GM19397 (cell line): Measurements from ENCODE around the gene ZRANB1.

Source experiments
- ATAC-seq: cut with Tn5 transposase; IDR thresholded peaks from one replicate; pipeline ENCODE4 v1.9.1; 2021; ENCODE audit warnings: mild to moderate bottlenecking, moderate library complexity; ENCODE audit not compliant: unreplicated experiment

ZRANB1 gene

DNA sequence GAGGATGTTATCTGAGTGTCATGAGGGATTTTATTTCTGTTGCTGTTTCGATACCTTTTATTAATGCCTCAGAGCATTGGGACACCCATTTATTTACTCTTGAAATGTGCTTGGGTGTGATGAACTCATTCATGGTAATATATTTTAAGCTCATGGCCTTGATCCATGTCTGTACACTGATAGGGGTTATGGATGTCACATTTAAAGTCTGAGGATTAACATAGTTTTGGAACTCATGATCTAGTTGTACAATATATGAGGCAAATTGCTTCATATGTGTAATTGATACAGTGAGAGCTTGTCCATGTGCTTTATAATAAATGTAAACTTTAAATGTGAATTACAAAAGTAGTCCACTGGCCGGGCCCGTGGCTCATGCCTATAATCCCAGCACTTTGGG lies 23.0 kb upstream of the ZRANB1 start:
- no peak for ATAC-seq

DNA sequence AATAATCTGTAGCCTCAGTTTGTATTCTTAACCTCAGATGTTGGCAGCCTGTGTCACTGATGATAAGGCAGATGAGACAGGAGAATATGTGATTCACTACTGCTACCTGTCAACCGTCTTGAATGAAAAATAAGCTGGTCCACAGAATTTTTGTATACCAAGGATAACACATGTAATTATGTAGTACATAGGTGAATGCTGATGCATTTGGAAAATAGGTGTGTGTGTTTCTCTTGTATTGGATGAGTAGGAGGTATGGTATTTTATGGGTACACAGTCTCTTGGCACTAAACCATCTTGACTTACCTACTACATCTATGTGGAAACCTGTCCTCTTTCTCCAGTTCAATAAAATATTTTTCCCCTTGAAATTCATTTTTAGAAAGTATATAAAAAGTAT lies 20.7 kb upstream of the ZRANB1 start:
- ATAC-seq: no peak

DNA sequence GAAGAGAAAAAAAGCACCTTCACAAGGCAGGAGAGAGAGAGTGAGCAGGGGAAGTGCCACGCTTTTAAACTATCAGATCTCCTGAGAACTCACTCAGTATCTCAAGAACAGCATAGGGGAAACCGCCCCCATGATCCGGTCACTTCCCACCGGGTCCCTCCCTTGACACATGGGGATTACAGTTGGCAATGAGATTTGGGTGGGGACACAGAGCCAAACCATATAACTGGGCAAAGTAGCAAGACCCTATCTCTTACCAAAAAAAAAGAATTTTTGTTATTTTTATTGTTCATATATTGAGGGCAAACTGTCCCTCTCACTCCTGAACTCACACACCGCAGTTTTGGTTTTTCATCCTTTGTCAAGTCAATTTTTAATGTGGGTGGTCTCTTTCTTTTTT lies 18.2 kb upstream of the ZRANB1 start:
- ATAC-seq: no peak

DNA sequence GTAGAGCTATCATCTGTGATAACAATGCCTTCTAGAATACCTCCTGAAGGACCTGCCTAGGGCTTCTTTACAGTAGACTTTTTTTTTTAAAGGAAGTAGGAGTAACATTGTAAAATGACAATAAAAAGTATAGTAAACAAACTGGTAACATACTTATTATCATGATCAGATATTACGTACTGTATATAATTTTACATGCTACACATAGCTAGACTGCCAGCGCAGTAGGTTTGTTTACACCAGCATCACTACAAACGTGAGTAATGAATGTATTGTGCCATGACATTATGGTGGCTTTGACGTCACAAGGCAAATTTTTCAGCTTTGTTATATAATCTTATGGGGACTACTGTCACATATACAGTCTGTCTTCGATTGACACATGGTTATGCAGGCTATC lies 15.4 kb upstream of the ZRANB1 start:
- ATAC-seq: no peak

DNA sequence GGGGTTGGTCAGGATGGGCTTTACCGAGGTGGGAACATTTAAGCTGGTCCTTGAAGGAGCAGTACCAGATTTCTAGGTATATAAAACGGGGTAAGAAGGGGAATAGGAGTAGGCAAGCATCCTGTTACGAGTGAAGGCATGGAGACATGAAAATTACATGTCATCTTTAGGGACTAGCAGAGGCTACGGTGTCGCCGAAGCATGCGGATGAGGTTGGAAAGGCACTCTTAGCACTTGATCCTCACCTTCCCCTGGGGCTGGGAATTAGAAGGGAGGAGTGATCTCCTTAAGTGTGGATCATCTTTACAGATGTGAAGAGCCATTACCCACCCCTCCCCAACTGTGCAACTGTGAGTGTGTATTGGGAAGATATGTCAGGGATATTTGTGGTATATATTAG lies 13.8 kb upstream of the ZRANB1 start:
- ATAC-seq: no peak

DNA sequence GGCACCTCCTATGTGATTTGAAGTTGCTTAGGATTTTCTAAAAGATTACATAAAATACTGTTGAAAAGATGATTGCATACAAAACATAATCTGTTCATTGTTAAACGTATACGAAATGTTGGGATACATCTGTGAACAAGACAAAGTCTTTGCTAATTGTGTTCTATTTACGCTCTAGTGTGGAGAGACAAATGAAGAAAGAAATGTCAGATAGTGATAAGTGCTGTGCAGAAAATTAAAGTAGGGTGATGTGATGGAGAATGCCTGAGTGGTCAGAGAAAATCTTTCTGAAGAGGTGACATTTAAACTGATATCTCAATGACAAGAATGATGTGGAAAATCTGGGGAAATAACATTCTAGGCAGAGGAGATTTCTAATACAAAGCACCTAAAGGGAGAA lies 13.4 kb upstream of the ZRANB1 start:
- ATAC-seq: no peak

DNA sequence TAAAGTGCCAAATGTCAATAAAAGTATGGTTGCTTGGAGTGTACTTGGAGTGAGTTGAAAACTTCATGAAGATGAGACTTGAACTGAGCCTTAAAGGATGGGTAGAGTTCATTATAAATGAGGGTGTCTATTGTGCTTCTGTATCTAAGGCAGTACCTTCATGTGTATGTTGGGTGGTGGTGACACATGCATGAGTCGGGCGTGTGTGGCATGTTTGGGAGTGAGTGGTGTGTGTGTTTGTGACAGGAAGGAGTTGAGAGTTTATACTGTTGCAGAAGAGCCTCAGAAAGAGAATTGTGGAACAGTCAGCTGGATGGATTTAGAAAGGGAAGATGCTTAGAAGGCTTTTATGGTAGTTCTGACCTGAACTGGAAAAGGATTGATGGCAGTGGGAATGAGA lies 6.0 kb upstream of the ZRANB1 start:
- ATAC-seq: no peak

DNA sequence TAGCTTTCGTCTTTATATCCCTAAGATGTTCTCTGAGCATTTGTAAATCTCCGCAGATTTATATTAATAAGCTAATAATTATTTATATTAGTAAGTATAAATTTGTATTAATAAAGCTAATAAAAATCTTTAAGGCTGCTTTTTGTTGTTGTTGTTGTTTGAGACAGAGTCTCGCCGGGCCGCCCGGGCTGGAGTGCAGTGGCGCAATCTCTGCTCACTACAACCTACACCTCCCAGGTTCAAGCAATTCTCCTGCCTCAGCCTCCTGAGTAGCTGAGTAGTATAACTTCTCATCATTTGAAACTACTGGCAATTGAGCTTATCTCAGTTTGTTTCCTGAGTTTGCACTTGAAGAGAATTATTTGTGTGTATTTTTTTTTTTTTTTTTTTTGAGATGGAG lies 5.1 kb upstream of the ZRANB1 start:
- ATAC-seq: no peak

DNA sequence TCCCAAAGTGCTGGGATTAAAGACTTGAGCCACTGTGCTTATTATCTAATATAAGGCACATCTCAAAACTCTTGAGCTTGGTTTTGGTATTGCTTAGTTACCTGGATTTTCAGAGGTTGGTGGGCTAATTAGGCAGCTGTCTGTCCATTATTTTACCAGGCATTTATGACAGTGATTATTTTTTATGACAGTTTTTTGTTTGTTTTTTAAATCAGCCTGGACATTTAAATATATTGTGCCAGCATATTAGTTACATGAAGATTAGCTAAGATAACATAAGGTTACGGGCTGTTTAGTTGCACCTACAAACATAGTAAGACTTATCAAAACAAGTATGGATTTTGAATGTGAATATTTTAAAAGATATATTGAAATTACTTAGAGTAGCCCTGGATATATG lies 2.6 kb upstream of the ZRANB1 start:
- ATAC-seq: no peak

DNA sequence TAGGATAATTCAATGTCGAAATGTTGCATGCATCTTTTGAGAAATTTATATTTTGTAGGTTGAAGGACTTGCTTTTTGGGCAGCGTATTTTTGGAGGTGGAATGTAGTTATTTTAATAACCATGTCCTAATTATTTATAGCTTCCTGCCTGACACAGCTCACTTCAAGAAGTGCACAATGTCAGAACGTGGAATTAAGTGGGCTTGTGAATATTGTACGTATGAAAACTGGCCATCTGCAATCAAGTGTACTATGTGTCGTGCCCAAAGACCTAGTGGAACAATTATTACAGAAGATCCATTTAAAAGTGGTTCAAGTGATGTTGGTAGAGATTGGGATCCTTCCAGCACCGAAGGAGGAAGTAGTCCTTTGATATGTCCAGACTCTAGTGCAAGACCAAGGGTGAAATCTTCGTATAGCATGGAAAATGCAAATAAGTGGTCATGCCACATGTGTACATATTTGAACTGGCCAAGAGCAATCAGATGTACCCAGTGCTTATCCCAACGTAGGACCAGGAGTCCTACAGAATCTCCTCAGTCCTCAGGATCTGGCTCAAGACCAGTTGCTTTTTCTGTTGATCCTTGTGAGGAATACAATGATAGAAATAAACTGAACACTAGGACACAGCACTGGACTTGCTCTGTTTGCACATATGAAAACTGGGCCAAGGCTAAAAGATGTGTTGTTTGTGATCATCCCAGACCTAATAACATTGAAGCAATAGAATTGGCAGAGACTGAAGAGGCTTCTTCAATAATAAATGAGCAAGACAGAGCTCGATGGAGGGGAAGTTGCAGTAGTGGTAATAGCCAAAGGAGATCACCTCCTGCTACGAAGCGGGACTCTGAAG lies 620 bp downstream of the ZRANB1 start:
- ATAC-seq: no peak

DNA sequence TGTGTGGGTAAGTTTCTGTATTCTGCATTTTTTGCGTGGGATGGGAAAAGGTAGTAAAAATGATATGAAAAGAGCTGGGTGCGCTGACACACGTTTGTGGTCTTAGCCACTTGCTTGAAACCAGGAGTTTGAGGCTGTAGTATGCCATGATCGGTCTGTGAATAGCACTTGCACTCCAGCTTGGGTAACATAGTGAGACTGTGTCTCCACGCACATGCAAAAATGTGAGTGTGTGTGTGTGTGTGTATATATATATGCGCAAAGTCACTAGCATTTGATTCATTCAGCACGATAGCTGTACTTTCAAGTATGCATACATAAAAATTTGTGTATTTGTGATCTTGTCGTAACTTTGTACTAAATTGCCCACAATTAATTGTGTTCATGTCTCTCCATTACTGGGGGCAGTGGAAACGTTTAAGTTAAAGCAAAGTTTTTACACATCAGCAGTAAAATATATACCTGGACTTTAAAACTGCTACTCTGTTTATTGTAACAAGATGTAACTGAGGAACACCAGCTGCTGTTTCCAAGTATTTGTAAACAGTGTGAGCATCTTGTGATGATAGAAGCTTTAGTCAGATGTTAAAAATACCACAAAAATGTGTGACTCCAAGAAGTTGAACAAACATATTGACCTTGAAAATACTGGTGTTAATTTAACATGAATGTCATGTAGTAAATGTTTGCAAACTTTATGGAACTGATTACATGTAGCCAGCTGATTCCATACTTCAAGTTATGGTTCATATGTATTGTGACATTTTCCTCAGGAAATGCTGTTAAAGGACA lies 1.6 kb downstream of the ZRANB1 start:
- ATAC-seq: no peak

DNA sequence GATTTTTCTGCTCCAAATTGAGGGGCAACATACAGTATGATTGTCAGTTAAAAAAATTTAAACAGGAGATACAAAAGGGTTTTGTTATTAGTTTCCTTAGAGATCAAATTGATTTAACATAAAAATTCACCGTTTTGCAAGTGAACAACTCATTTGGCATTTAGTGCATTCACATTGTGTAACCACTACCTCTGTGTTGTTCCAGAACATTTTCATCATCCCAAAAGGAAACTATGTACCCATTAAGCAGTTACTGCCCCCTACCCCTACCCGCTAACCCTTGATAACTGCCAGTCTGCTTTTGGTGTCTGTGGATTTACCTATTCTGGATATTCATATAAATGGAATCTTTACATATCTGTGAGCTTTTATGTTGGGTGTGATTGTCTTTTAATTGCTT lies 3.1 kb downstream of the ZRANB1 start:
- ATAC-seq: no peak

DNA sequence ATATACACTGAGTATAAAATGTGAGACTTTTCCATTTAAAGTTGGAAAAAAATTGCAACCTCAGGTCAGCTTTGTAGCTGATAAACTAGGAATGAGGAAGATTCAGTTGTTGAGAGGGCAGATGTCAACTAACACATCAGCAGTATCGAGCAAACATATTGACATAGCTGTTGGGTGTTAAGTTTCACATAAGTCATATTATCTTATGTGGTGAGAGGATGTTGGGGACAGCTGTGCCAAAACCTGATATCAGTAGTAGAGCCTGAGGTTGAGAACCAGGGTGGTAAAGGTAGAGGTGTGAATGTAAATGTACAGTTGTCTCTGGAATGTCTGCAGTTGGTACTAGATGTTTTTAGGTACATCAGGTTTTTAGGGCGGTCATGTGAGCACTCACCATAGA lies 5.0 kb downstream of the ZRANB1 start:
- ATAC-seq: no peak

DNA sequence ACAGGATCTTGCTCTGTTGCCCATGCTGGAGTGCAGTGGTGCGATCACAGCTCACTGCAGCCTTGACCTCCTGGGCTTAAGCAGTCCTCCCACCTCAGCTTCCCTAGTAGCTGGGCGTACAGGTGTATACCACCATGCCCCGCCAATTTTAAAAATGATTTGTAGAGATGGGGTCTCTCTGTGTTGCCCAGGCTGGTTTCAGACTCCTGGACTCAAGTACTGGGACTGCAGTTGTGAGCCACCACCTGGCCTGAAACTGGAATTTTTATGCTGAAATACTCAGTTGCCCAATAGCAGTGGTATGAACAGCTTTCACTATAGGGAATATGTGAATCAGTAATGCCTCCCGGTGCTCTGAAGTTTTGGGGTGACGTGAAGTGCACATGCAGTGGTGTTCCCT lies 7.6 kb downstream of the ZRANB1 start:
- no peak for ATAC-seq

DNA sequence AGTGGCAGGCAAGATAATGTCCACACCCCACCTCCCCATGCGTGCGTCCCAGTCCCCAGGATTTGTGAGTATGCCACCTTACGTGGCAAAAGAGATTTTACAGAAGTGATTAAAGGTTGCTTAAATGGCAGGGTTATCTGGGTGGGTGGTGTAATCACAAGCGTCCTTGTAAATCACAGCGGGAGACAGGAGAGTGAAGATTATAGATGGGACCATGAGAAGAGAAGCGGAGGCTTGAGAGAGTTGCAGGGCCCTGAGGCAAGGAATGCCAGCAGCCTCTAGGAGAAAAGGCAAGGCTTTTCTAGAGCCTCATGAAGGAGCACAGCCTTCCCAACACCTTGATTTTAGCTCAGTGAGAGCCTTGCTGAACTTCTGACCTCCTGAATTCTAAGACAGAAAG lies 10.2 kb downstream of the ZRANB1 start:
- no peak for ATAC-seq

DNA sequence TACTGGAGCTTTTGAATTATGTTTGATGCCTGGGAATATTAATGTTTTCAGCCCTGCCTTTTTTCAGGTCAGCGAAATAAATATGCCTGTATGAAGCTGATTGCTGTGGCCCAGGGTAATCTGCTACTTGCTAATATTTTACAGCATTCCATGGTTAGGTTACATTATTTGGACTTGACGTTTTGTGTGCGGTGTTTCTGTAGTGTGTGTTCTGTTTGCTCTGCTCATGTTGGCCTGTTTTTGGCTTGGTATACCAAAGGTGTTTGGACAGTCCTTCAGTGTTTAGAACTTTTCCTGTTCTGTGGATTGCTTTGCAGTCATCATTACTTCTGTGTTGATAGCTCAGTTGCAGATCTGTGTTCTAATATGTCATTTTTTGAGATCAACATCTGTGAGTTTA lies 11.5 kb downstream of the ZRANB1 start:
- no peak for ATAC-seq

DNA sequence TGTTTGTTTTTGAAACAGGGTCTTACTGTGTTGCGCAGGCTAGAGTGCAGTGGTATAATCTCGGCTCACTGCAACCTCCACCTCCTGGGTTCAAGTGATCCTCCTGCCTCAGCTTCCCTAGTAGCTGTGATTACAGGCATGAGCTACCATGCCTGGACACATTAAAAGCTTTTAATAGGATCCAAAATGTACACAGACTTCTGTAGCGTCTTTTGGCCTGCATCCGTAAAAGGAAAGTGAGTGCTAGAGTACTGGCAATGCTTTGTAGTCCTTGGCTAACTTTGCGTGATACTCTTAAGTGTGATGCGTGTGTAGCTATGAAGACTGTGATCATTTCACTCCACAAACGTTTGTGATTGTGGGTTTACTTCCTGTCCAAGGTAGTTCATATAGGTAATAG lies 13.3 kb downstream of the ZRANB1 start:
- no peak for ATAC-seq

DNA sequence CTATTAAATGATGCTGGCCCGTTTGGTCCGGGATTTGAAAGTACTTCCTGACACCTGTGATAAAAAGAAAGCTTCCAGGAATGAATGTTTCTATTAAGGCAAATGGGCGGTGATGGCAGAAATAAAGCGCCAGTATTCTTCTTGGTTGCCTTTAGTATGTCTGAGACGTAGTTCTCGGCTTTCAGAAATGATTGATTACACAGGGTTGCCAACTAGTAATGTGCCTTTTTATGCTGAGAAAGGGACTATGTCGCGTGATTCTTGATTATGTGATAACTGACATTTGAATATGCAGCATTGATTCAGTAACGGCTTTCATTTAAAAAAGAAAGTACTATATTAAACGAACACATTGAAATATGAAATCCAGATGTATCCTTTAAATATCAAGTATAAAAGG lies 13.9 kb downstream of the ZRANB1 start:
- no peak for ATAC-seq

DNA sequence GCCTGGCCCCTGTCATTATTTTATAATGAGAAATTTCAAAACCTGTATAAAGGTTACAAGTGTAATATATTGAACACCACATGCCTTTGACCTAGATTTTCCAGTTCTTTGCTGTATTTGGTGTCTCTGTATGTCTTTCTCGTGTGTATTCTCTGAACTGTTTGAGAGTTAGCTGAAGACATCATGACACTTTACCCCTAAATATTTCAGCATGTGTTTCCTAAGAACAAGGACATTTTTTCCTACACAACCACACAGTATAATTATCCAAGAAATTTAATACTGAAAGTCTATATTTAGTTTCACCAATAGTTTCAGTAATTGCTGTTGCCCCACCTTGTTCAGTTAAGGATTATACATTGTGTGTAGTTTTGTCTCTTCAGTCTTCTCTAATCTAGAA lies 14.8 kb downstream of the ZRANB1 start:
- no peak for ATAC-seq

DNA sequence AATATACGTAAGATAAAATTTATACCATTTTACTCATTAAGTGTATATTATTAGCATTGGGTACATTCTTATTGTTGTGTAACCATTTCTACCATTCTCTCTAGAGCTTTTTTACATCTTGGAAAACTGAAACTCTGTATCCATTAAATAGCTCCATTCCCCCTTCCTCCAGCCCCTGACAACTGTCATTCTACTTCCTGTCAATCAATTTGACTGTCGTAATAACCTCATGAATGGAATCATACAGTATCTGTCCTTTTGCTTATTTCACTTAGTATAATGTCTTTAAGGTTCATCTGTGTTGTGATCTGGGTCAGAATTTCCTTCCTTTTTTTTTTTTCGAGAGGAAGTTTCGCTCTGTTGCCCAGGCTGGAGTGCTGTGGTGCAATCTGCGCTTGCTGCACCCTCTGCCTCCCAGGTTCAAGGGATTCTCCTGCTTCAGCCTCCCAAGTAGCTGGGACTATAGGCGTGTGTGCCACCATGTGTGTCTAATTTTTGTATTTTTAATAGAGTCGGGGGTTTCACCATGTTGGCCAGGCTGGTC lies 15.6 kb downstream of the ZRANB1 start:
- ATAC-seq: no peak

DNA sequence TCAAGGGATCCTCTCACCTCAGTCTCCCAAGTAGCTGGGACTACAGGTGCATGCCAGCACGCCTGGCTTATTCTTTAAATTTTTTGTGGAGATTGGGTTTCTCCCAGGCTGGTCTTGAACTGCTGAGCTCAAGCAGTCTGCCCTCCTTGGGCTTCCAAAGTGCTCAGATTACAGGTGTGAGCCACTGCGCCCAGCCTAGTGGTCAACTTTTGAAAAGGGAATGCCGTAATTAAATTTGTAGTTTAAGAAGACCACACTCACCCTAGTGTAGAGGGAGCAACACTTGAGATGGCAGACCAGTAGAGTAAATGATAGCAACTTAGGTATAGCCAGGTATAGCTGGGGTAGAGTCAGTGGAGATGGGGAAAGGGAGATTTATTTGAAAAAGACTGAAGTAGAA lies 17.6 kb downstream of the ZRANB1 start:
- ATAC-seq: no peak

DNA sequence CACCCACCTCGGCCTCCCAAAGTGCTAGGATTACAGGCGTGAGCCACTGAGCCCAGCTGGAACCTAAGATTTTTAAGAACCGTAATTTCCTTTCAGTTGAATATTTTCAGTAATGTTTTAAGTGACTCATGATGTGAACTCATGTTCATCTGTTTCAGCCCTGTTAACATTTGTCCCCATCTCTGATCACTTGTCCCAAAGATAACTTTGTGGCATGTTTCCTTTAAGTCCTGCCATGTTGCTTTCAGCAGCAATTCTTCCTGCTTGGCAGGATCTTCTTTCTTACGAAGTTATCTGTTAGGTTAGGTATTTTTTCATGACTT lies 19.3 kb downstream of the ZRANB1 start:
- no peak for ATAC-seq
